Measurements from ENCODE around the gene SH3TC2.

DNA sequence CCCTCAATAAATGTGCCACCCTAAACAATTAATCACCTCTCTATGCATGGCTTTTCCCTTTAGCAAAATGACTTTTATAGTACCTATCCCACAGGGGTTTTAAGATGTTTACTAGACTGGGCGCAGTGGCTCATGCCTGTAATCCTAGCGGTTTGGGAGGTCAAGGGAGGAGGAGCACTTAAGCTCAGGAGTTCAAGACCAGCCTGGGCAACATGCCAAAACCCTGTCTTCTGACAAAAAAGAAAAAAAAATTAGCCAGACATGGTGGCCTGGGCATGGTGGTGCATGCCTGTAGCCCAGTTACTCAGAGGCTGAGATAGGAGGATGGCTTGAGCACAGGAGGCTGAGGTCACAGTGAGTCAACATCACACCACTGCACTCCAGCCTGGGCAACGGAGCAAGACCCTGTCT is 13.5 kb downstream of the SH3TC2 start:
- TF ChIP-seq, protein P1, sequence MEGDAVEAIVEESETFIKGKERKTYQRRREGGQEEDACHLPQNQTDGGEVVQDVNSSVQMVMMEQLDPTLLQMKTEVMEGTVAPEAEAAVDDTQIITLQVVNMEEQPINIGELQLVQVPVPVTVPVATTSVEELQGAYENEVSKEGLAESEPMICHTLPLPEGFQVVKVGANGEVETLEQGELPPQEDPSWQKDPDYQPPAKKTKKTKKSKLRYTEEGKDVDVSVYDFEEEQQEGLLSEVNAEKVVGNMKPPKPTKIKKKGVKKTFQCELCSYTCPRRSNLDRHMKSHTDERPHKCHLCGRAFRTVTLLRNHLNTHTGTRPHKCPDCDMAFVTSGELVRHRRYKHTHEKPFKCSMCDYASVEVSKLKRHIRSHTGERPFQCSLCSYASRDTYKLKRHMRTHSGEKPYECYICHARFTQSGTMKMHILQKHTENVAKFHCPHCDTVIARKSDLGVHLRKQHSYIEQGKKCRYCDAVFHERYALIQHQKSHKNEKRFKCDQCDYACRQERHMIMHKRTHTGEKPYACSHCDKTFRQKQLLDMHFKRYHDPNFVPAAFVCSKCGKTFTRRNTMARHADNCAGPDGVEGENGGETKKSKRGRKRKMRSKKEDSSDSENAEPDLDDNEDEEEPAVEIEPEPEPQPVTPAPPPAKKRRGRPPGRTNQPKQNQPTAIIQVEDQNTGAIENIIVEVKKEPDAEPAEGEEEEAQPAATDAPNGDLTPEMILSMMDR (IDR thresholded peaks at IDR 0.05) = no peak
- TF ChIP-seq POLR2A (IDR thresholded peaks at IDR 0.05) = no peak
